DMS53 treated with DMSO at 0.1 percent for 48 hours (cell line): ENCODE data around the gene RAN.
"Not testable (repeated sequence)": the region's sequence is repeated elsewhere in the genome, so short reads cannot be mapped to it uniquely, and the experiment has no call there.

ENCODE experiments used
- DNase-seq: peaks from one replicate; lab custom pipeline; 2025; ENCODE audit not compliant: unreplicated experiment; lab: John Stamatoyannopoulos, UW

The RAN gene

DNA sequence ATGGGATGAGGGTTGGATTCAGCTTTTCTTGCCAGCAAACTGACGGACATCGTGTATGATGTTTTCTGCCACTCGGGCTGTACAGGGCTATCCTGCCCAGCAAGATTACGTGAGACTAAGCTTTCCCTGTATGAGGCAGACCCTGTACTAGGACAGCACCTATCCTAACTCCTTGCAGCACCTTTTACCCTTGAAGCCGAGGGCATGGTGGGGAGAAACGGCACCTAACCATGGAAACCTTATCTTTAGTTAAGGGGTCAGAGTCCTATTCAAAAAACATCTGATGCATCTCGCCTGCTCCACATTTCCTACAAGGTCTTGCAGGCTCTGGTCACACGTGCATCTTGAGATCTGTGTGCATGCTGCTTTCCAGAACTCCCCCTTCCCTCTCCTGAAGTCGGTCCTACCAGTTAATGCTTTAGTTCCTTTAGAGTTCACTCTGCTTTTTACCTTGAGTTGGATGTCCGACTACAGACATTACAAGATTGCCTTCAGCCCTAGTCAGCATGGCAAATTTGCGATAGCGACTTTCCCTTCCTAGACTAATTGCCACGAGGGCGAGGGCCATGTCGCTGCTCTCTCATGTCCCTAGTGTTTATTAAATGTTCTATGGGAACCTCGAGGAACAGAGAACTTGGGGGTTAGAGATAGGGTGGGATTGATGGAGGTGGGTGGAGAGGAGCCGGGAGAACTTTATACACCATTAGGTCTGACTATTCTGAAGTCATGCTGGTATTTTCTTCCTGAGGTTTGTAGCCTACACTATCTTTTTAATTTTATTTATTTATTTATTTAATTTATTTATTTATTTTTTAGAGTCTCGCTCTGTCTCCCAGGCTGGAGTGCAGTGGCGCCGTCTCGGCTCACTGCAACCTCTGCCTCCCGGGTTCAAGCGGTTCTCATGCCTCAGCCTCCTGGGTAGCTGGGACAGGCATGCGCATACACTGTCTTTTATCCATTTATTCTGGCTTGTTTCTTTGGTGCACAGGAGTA is 6.6 kb downstream of the RAN start:
- no peak for DNase-seq

DNA sequence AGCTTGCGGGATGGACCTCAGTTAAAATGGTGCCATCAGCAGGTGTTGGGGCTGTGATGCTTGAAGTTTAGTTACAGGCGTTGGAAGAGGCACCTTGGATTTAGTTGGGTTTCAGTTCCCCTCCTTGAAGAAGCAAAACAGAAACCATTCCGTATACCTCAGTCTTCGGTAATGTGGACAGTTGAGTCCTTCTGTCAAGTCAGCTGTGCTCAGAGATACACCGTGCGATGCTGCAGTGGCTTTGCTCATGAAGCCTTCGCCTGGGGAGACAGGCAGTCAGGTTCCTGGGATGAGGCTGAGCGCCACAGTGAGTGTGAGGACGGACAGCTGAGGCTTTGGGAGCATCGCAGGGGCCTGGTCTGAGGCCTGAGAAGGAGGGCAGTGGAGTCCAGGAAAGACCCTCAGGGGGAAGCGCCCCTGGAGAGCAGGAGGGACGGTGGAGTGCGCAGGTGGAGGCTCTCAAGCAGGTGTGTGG is 7.4 kb downstream of the RAN start:
- no peak for DNase-seq

DNA sequence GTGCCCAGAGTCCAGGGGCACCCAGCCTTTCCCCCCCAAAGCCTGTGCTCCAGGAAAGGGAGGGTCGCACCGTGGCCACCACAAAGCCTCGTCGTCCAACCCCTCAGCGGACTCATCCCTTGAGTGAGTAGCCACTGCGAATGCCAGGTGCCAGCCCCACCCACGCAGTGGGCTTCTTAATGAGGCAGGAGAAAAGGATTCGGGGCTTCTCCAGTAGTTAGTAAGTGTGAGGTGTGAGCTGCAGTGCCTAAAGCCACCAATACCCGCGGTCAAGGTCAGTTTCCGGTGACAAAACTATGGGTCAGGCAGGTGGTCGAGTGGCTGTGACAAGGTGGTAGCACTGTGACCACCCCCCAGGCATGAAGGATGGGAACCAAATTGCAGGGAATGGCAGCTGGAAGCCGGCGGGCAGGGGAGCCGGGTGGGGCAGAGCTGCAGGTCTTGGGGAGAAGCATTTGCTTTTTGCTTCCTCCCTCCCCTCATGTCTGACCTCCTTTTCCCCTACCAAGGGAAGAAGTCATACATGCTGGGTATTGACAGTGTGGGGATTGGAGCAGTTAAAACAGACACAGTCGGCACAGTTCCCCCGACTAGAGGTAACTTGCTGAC is 8.0 kb downstream of the RAN start:
- DNase-seq: no peak

DNA sequence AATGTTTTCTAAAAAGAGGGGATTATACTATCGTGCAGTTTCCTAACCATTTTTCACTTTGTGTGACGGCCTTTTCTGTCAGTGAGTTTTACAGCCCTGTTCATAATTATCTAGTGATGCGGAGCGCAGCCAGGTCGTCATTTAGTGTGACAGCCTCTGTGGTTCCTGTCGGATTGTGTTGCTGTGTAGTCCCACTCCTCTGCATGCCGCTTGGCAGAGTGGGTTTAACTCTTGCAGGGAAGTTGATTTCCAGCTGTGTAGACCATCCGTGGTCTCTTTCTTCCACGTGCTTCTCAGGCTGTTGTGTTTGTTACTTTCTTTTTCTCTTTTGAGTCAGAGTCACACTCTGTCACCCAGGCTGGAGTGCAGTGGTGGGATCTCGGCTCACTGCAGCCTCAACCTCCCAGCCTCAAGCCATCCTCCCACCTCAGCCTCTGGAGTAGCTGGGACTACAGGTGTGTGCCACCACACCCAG is 8.6 kb downstream of the RAN start:
- DNase-seq: no peak

DNA sequence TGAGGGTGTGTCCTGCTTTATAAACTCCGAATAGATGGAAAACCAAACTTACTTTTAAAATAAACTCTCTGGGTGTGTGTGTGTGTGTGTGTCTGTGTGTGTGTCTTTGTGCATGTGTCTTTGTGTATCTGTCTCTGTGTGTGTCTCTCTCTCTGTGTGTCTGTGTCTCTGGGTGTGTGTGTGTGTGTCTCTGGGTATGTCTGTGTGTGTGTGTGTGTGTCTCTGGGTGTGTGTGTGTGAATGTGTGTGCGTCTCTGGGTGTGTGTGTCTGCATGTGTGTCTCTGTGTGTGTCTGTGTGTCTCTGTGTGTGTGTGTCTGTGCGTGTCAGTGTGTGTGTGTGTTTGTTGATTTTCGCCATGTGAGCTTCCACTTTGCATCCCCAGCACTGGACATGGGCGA is 9.2 kb downstream of the RAN start:
- DNase-seq: no peak

DNA sequence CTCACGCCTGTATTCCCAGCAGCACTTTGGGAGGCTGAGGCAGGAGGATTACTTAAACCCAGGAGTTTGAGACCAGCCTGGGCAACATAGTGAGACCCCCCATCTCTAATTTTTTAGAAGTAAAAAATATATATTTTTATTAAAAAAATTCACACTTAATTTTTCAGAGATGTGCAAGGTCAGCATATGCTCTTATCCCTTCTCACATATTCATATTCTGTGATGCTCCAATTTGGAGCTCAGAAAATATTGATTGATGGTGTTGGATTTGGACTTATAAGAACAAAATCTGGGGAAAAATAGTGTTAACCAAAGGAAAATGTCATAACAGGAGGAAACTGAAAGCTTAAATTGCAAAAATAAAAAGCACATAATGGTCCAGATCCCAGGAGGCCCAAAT is 9.7 kb downstream of the RAN start:
- DNase-seq: no peak

DNA sequence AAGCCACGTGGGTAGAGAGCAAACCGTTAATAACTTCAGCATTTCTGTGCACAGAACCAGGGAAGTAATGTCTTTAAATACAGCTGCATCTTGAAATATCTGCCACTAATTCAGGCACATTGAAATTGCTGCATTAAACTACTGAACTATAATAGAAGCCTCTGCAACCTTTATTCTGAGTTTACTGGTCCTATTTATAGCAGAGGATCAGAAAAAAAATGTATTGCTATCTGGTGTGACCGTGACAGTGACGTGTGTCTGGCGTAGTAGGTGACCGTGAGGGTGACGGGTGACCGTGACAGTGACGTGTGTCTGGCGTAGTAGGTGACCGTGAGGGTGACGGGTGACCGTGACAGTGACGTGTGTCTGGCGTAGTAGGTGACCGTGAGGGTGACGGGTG is 15.3 kb downstream of the RAN start:
- not testable (repeated sequence) for DNase-seq

DNA sequence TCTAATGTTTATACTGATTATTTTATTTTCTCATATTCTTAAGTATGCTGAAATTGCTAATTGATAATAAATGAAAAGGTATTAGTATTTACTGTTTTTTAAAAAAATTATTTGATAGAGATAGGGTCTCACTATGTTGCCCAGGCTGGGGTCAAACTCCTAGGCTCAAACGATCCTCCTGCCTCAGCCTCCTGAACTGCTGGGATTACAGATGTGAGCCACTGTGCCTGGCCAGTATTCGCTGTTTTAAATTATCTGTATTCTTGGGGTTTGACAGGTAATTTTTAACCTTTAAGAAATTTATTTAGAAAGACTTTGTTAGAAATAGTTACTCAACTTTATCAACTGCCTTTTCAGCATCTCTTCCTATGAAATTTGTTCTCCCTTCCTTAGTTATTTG is 32.2 kb downstream of the RAN start:
- DNase-seq: no peak

DNA sequence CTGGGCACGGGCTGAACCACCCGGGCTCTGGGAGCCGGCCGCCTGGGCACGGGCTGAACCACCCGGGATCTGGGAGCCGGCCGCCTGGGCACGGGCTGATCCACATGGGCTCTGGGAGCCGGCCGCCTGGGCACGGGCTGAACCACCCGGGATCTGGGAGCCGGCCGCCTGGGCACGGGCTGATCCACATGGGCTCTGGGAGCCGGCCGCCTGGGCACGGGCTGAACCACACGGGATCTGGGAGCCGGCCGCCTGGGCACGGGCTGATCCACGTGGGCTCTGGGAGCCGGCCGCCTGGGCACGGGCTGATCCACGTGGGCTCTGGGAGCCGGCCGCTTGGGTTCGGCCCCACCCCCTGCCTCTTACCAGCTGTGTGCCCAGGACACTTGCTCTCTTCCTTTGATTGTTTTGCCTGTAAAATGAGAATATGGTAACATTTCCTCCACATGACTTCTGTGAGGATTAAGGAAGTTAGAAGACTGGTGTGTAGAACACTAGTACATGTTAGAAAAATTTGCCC is 33.1 kb downstream of the RAN start:
- DNase-seq: not testable (repeated sequence)

DNA sequence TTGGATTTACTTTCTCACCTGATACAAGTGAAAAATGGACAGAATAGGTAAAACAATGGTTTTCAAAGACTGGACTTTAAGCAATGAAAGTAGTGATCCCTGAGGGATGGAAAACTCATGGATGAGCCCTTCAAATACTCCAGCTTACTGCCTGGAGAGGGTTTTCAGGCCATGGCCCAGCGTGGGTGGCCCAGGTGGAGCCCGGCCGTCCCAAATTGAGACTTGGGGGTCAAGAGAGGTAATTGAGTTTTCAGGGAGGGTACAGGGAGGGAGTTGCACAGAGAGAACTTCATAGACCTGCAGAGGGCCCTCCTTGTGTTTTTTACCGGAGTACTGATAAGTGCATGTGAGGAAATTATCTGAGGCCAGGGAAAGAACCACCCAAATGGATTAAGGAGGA is 37.2 kb downstream of the RAN start:
- no peak for DNase-seq

DNA sequence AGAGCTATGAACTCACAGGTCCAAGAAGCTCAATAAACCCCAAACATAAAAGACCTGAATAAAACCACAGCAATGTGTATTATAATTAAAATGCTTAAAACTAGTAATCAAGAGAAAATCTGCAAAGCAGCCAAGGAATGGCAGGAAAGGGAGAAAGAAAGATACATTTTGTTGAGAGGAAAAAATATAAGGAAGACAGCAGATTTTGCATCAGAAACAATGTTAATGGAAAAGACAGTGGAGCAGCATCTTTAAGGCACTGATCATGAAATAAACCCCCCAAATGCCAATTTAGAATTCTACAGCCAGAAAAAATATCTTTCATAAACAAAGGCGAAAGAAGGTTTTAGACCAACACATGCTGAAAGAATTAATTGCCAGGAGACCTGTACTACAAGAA is 39.3 kb downstream of the RAN start:
- DNase-seq: no peak

DNA sequence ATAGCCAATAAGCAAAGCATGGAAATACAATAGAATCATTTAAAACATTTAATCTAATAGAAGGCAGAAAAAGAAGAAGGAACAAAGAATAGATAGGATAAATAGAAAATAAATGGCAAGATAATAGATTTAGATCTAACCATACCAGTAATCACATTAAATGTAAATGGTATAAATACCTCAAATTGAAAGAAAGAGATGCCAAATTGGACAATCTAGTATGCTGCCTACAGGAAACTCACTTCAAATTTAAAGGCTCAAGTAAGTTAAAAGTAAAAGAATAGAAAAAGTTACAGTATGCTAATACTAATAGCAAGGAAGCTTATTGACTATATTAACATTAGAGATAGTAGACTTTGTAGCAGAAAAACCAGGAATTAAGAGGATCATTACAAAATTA is 40.1 kb downstream of the RAN start:
- DNase-seq: no peak

DNA sequence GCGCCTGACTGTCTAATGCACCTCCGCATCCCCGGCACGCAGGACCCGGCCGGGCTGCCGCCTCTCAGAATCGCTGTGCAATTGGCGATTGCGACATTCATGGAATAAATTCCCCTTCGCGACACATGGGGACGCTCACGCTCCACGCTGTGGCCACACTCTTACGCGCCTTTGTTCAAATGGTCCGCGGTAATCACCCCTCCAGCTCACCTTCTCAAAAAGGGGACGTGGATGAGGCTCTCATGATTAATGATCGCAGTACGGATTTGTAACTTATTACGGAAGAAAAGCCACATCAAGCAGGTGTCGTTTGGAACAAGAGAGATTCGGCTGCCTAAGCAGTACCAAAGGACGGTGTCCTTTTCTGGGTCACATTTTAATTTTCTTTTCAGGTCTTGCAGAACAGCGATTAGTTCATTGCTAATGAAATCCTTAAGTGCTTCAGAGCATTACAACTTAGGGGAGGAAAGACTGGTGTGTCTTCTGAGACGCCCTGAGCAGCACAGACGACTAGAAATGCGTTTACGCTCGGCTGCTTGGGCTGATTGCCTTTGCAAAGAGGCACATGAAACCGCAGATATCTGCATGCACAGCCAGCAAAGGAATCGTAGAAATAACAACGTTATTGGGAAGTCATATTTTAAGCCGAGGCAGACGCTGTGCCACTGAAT is 44.5 kb downstream of the RAN start:
- DNase-seq: peak; percentile 77

DNA sequence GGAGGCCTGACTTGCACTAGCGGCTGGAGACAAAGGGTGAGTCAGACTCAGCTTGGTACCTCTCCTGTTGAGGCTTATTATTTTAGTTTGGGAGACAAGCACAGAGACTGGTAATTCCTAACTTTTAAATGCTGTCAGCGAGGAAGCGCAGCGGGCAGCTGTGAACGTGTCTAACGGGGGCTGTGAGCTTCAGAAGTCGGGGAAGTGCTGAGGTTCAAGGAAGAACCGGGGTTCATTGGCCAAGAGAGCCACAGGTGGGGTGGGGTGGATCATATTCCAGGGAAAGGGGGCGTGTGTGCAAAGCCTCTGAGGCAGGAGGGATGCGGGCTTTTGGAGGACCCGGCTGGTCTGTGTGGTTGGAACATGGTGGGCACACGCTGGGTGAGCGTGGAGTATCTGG is 45.7 kb downstream of the RAN start:
- no peak for DNase-seq

DNA sequence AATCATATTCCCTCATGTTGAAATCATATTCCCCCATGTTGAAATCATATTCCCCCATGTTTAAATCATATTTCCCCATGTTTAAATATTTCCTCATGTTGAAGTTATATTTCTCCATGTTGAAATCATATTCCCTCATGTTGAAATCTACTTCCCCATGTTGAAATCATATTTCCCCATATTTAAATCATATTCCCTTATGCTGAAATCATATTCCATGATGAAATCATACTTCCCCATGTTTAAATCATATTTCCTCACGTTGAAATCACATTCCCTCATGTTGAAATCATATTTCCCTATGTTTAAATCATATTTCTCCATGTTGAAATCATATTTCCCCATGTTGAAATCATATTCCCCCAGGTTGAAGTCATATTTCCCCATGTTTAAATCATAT is 47.2 kb downstream of the RAN start:
- no peak for DNase-seq

DNA sequence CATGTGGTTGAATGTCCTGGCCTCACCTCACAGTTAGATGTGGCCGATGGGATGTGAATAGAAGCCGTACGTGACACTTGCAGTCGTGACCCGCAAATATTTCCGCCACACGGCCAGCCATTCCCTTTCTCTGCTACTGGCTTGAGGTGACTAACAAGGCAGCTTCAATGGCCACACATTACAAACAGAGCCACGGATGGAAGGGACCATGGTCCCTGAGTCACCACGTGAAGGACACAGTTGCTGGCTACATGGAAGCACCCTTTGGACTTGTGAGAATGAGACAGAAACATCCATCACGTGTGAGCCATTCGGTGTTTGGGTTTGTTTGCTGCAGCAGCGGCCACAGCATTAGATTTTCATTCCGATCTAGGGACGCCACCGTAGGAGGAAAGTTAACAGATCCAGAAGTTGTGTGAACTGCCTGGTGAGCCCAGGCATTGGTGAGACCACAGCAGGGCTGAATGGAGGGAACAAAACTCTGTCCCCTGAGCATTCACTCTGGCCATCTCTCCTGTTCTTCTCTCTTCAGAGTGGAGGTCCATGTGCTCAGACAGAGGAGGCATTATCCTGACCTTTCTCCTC is 48.3 kb downstream of the RAN start:
- no peak for DNase-seq

DNA sequence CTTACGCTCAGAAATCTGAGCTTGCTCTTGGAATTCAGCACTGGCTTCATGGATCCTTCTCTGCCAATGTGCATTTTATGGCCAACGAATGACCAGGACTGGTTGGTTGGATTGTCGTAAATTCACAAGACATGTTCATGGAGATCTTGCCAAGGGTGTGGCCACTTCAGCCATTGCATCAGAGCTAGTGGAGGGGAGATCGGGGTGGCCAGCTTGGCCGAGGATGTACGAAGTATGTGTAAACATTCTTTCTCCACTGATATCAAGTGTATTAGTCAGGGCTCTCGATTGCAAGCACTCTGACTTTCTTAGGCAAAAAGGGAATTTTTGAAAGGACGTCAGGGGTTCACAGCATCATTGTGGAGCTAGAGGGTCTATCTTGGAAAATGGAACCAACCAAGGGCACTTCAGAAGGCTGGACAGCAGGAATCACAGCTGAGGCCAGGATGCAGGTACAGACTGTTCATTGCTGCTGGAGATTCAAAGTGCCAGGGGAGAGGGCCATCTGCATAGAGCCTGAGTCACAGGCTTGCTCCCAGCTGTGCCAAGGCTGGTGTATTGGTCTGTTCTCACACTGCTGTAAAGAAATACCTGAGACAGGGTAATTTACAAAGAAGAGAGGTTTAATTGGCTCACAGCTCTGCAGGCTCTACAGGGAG is 49.0 kb downstream of the RAN start:
- DNase-seq: no peak

DNA sequence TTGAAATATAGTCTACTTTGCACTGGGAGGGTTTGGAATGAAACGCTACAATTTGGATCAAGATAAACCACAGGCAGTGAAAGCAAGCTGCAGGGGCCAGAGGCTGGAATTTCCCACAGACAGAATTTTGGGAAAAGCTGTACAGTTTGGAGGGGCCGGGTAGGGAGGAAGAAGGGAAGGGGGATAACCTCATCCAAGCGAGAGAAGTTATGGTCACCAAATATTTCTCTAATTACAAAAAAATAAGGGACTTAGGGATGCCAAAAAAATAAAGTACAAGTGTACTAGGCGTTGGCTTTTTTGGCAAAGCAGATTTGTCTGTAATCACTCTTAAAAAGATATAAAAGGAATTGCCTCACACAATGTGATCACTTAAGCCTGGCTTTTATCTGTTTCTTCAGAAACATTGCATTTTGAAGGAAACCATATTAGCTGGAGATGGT is 50.7 kb downstream of the RAN start:
- no peak for DNase-seq

DNA sequence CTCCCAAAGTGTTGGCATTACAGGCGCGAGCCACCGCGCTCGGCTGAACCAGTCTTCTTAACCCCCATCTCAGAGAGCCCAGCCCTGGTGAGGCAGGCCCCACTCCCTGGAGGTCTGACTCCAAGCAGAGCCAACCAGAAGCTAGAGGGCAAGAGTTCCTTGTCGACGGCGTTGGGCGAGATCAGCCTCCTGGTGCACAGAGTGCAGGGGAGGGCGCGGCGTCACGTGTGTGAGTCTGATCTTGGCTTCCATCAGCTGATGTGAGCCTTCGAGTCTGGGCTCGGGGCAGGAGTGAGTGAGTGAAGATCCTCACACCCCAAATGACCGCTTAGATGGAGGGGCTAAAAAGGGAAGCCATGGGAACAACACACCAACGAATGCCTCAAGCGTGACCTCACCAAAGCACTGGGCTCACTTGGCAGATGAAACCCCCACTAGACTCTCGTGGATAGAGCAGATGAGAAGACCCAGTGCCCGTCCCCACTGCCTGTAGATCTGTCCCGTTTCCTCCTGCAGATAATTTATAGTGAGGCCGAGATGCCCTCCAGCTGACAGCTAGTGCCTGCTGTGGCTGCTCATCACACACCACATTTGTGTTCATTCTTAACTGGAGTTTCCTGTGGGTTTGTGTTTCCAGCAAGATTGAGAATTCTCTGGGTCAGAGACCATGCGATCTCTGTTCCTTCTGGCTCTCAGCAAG is 53.2 kb downstream of the RAN start:
- no peak for DNase-seq

DNA sequence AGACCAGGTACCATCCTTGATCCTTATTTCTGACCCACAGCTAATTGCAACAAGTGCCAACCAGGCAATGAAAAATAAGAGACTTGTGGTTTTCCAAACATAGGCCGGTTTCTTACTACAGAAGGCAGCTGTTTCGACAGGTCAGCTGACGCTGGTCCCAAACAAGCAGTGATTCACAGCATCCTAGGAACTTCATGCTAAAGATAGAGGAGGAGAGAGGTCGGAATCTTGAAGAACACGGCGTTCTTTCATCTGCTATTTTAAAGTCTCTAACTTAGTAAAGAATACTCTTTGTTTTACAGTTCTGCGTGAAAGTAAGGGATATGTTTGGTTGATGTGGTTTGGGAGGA is 53.8 kb downstream of the RAN start:
- no peak for DNase-seq
